CD4-positive, alpha-beta T cell (primary cell): ENCODE results near the gene ATG7. TPM values are rescaled to one million over a fixed set of nuclear protein-coding genes. Genes with fewer than 3 reads are reported as not detected.
A peak's percentile ranks its signal among the peaks of the same experiment; 100 is the strongest.

ENCODE experiments used
- ATAC-seq: fragments of 200-7000 bp; cut with Tn5 transposase; one replicate; pipeline ENCODE4 v1.10.0; 2022; ENCODE audit warnings: mild to moderate bottlenecking; ENCODE audit not compliant: poor library complexity
- CTCF ChIA-PET: fragments of 350-600 bp; sonication (Branson Sonifier 250); formaldehyde crosslinking; loops from one replicate; lab custom pipeline; 2021; ENCODE audit warnings: antibody characterized with exemption, inconsistent platforms; lab: Charles Lee
- POLR2A ChIA-PET: fragments of 350-600 bp; sonication (Branson Sonifier 250); formaldehyde crosslinking; loops from one replicate; lab custom pipeline; 2021; ENCODE audit warnings: antibody characterized with exemption, inconsistent platforms; lab: Charles Lee
- DNase-seq, 14 experiments: peaks; one replicate each; pipeline ENCODE4 v3.0.0-alpha.2; 2013 to 2020; ENCODE audit warnings: mixed read lengths in 2 of 14
- H3K27ac ChIP-seq, 2 donors: one replicate each; pipeline versions ENCODE4 v1.5.1 to v1.7.0; 2013; ENCODE audit warnings: low read length in 2 of 2, low read depth in 1 of 2, mild to moderate bottlenecking in 1 of 2
- H3K27me3 ChIP-seq, 2 experiments: 1 replicate in 1 of 2; 2 replicates in 1 of 2; pipeline versions ENCODE4 v1.6.1 to v1.7.0; 2013; ENCODE audit warnings: low read length in 2 of 2, control low read depth in 1 of 2, mild to moderate bottlenecking in 1 of 2, moderate library complexity in 1 of 2; ENCODE audit not compliant: insufficient read depth in 2 of 2, control insufficient read depth in 1 of 2
- H3K36me3 ChIP-seq: one replicate; pipeline ENCODE4 v1.6.1; 2013; ENCODE audit warnings: low read length, control low read depth; ENCODE audit not compliant: insufficient read depth
- H3K4me1 ChIP-seq: one replicate; pipeline ENCODE4 v1.6.1; 2013; ENCODE audit warnings: low read length, control low read depth; ENCODE audit not compliant: insufficient read depth
- H3K4me3 ChIP-seq: one replicate; pipeline ENCODE4 v1.5.1; 2013; ENCODE audit warnings: mild to moderate bottlenecking, low read length, moderate library complexity
- H3K9me3 ChIP-seq, 2 experiments: 1 replicate in 1 of 2; 2 replicates in 1 of 2; pipeline versions ENCODE4 v1.6.1 to v1.7.0; 2013; ENCODE audit warnings: low read length in 2 of 2, mild to moderate bottlenecking in 2 of 2, control low read depth in 1 of 2, moderate library complexity in 1 of 2; ENCODE audit not compliant: control insufficient read depth in 1 of 2, insufficient read depth in 1 of 2
- H3K27ac Mint-ChIP-seq: one replicate; pipeline ENCODE4 v1.8.0; 2020; ENCODE audit warnings: mixed read lengths
- H3K27me3 Mint-ChIP-seq: one replicate; pipeline ENCODE4 v1.8.0; 2021; ENCODE audit warnings: mixed read lengths
- H3K36me3 Mint-ChIP-seq: one replicate; pipeline ENCODE4 v1.8.0; 2021; ENCODE audit warnings: low read depth, mixed read lengths
- H3K4me1 Mint-ChIP-seq: one replicate; pipeline ENCODE4 v1.8.0; 2021; ENCODE audit warnings: low read depth, mixed read lengths
- H3K4me3 Mint-ChIP-seq: one replicate; pipeline ENCODE4 v1.8.0; 2020; ENCODE audit warnings: mild to moderate bottlenecking, mixed read lengths
- H3K9me3 Mint-ChIP-seq: one replicate; pipeline ENCODE4 v1.8.0; 2020; ENCODE audit warnings: mixed read lengths
- intact Hi-C, 2 experiments: fragments of 100-400 bp; cut with DNase I in 1 of 2; cut with micrococcal nuclease in 1 of 2; formaldehyde crosslinking; loops; one replicate each; pipeline versions ENCODE4 v1.15.1 to v1.9.0; 2023 to 2025; cut with DNase I, micrococcal nuclease
- total RNA-seq, 174 experiments: library from RNA in 2 of 174; stranded (reverse) in 2 of 174; gene quantifications; one replicate each; pipeline ENCODE4 v1.2.3 and lab custom pipeline; 2021 to 2026
- TF ChIP-seq, protein P1 (sequence below): fragments of 200-600 bp; IDR thresholded peaks from one replicate; pipeline ENCODE4 v1.8.0; 2022; ENCODE audit warnings: antibody characterized with exemption, mild to moderate bottlenecking

The ATG7 gene
- total RNA-seq, 2 experiments from 2014 or later: 21.4 to 25.7 TPM

DNA sequence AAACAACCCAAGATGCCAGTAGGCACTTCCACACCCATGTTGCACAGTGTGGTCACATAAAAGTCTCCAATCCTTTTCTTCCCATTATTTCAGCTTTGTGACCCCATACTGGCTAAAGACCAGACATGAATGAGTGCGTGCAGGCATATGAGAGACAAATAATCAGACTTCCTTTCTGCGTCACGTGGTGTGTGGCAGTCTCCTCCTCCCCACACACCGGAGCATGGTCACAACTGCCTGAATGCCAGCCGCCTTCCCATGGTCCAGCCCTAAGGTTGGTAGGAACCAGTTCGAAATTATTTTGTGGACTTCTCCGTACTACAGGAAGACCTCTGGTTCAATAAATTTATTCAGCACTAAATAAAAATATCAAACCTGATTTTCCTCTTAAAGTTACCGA, 306.0 kb downstream of the ATG7 start:
- ATAC-seq (no peak), DNase-seq (no peak)
- Mint-ChIP-seq H3K27ac (peak overlapping the region; percentile 29), H3K36me3 (peaks cover 14% of the 10 kb centered on the region), H3K4me3 (no peak overlapping the region), H3K27me3 (no peaks in the 10 kb centered on the region), H3K9me3 (no peaks in the 10 kb centered on the region), H3K4me1 (peaks cover 48% of the 10 kb centered on the region)
- ChIA-PET POLR2A (no interaction called here), CTCF (no interaction called here)
- intact Hi-C loops: no loop called here
- Histone ChIP-seq H3K36me3 (peaks cover 13% of the 10 kb centered on the region), H3K4me3 (no peak overlapping the region), H3K9me3 (no peaks in the 10 kb centered on the region), H3K27me3 (no peaks in the 10 kb centered on the region), H3K27ac (no peak overlapping the region), H3K4me1 (peaks cover 17% of the 10 kb centered on the region)
- TF ChIP-seq, protein P1, sequence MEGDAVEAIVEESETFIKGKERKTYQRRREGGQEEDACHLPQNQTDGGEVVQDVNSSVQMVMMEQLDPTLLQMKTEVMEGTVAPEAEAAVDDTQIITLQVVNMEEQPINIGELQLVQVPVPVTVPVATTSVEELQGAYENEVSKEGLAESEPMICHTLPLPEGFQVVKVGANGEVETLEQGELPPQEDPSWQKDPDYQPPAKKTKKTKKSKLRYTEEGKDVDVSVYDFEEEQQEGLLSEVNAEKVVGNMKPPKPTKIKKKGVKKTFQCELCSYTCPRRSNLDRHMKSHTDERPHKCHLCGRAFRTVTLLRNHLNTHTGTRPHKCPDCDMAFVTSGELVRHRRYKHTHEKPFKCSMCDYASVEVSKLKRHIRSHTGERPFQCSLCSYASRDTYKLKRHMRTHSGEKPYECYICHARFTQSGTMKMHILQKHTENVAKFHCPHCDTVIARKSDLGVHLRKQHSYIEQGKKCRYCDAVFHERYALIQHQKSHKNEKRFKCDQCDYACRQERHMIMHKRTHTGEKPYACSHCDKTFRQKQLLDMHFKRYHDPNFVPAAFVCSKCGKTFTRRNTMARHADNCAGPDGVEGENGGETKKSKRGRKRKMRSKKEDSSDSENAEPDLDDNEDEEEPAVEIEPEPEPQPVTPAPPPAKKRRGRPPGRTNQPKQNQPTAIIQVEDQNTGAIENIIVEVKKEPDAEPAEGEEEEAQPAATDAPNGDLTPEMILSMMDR: no peak

DNA sequence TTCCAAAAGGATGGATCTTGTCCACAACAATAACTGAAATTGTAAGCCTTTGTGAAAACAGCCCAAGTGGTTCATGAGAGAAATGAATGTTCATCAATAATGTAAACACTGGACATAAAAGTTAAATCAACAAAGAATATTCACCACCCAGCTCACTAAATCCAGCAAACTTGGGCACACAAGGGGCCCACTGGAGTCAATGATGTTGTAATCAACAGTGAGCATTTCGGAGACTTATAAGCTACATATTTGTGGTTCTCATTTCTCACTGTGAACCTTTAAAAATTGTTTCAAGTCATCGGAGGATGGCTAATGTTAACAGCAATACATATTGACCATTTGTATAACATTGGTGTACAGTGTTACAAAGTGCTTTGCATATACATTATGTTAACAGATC, 308.4 kb downstream of the ATG7 start:
- CTCF ChIA-PET: no interaction called here
- intact Hi-C loops: loop anchor here (5.0 kb wide), 2 partner anchors 57 to 62 kb away; partner anchors contain the start of gene VGLL4 (in 1 of the 2)
- peaks cover 17% of the 10 kb centered on the region for H3K4me1 ChIP-seq
- Mint-ChIP-seq H3K27ac (peak overlapping the region; percentile 50), H3K4me1 (peaks cover 72% of the 10 kb centered on the region), H3K27me3 (no peaks in the 10 kb centered on the region), H3K36me3 (peaks cover 10% of the 10 kb centered on the region), H3K9me3 (no peaks in the 10 kb centered on the region), H3K4me3 (no peak overlapping the region)
- no peaks in the 10 kb centered on the region for H3K27me3 ChIP-seq
- H3K9me3 ChIP-seq: no peaks in the 10 kb centered on the region
- POLR2A ChIA-PET: no interaction called here
- peaks cover 3% of the 10 kb centered on the region for H3K36me3 ChIP-seq
- ATAC-seq: no peak
- no peak overlapping the region for H3K4me3 ChIP-seq
- no peak overlapping the region for H3K27ac ChIP-seq
- no peak for DNase-seq
- TF ChIP-seq, protein P1: no peak

- intact Hi-C loops: loop anchor here (5.0 kb wide), 2 partner anchors 56 to 61 kb away; partner anchors contain the start of gene VGLL4 (in 1 of the 2)
- ATAC-seq (no peak), DNase-seq (no peak)
- no peaks in the 10 kb centered on the region for H3K9me3 ChIP-seq
- Mint-ChIP-seq H3K4me3 (peak overlapping the region; percentile 77), H3K9me3 (no peaks in the 10 kb centered on the region), H3K27ac (peak overlapping the region; percentile 29), H3K36me3 (peaks cover 16% of the 10 kb centered on the region), H3K27me3 (no peaks in the 10 kb centered on the region), H3K4me1 (peaks cover 78% of the 10 kb centered on the region)
- H3K4me1 ChIP-seq: peaks cover 17% of the 10 kb centered on the region
- TF ChIP-seq, protein P1: no peak
- POLR2A ChIA-PET: interaction anchor here (0.6 to 0.8 kb wide), 2 partner anchors 57 to 246 kb away, joined by 3 read pairs; no protein-coding TSS in a partner anchor
- H3K36me3 ChIP-seq: no peaks in the 10 kb centered on the region
- CTCF ChIA-PET: no interaction called here
- H3K27me3 ChIP-seq: no peaks in the 10 kb centered on the region
- H3K27ac ChIP-seq: no peak overlapping the region
- no peak overlapping the region for H3K4me3 ChIP-seq
These were observed 309.3 kb downstream of the ATG7 start for GRCh38 chr3:11581237-11582190.
